Lung (tissue), 12 donors: ENCODE data around the gene PYGM. TPM values are rescaled to one million over a fixed set of nuclear protein-coding genes. Genes with fewer than 3 reads are reported as not detected.
A peak's percentile ranks its signal among the peaks of the same experiment; 100 is the strongest.

Source experiments
- ATAC-seq: fragments of 200-7000 bp; cut with Tn5 transposase; one replicate; pipeline ENCODE4 v1.9.1; 2020; ENCODE audit warnings: moderate number of reproducible peaks; ENCODE audit not compliant: insufficient read depth, low FRiP score
- DNase-seq, 3 donors: peaks; one replicate each; pipeline ENCODE4 v3.0.0-alpha.2; 2013 to 2017
- H3K27ac ChIP-seq, 2 donors: one replicate each; pipeline ENCODE4 v1.5.1; 2013; ENCODE audit warnings: mild to moderate bottlenecking in 2 of 2, moderate library complexity in 2 of 2, control low read depth in 1 of 2, inconsistent platforms in 1 of 2, low read depth in 1 of 2, low read length in 1 of 2
- H3K27me3 ChIP-seq, 3 donors: one replicate each; pipeline ENCODE4 v1.5.1; 2013; ENCODE audit warnings: low read length in 2 of 3; ENCODE audit not compliant: control insufficient read depth in 3 of 3, insufficient read depth in 3 of 3
- H3K36me3 ChIP-seq, 4 donors: one replicate each; pipeline ENCODE4 v1.5.1; 2013; ENCODE audit warnings: low read length in 4 of 4, mild to moderate bottlenecking in 1 of 4, moderate library complexity in 1 of 4; ENCODE audit not compliant: control insufficient read depth in 4 of 4, insufficient read depth in 4 of 4
- H3K4me1 ChIP-seq, 5 donors: one replicate each; pipeline ENCODE4 v1.5.1; 2013; ENCODE audit warnings: low read length in 5 of 5, mild to moderate bottlenecking in 2 of 5, moderate library complexity in 1 of 5; ENCODE audit not compliant: control insufficient read depth in 5 of 5, insufficient read depth in 5 of 5
- H3K4me3 ChIP-seq: one replicate; pipeline ENCODE4 v1.5.1; 2013; ENCODE audit warnings: mild to moderate bottlenecking, control low read depth, moderate library complexity
- H3K9ac ChIP-seq, 2 donors: one replicate each; pipeline ENCODE4 v1.5.1; 2013; ENCODE audit warnings: low read length in 2 of 2, control low read depth in 1 of 2; ENCODE audit not compliant: insufficient read depth in 1 of 2
- H3K9me3 ChIP-seq, 4 donors: one replicate each; pipeline ENCODE4 v1.5.1; 2013; ENCODE audit warnings: low read length in 3 of 4, mild to moderate bottlenecking in 1 of 4, moderate library complexity in 1 of 4; ENCODE audit not compliant: control insufficient read depth in 4 of 4, insufficient read depth in 3 of 4
- CTCF ChIP-seq: IDR thresholded peaks from 2 replicates; pipeline ENCODE4 v1.5.1; 2012; ENCODE audit warnings: mild to moderate bottlenecking; ENCODE audit errors: control extremely low read depth, extremely low read depth
- whole genome bisulfite sequencing, 2 donors: extraction: QIAGEN DNeasy Blood & Tissue Kit; methylation state at CpG; one replicate each; pipeline ENCODE4 v1.1.7; 2013; 5-methylcytosine and 5-hydroxymethylcytosine counted together
- polyA plus RNA-seq, 2 donors: library from polyadenylated mRNA; stranded (reverse); fragments of 200-250 nt; gene quantifications; one replicate each; pipeline ENCODE4 v1.2.1, GENCODE V29; 2013
- total RNA-seq, 2 donors: library from RNA; depleted of rRNA in 1 of 2; stranded (reverse); fragments of >200 nt in 1 of 2; gene quantifications; one replicate each; pipeline ENCODE4 v1.2.1, GENCODE V29; 2014 to 2021
- donor health status: control.
- donor health status: control.
- donor health status: Bipolar disorder and iron deficiency.
- donor health status: healthy.
- donor health status: DM: yes; HTN: yes; CAD: no.

Gene PYGM
- total and polyA plus RNA-seq, 4 donors = 1.2 to 3.8 (median 2.5) TPM

DNA sequence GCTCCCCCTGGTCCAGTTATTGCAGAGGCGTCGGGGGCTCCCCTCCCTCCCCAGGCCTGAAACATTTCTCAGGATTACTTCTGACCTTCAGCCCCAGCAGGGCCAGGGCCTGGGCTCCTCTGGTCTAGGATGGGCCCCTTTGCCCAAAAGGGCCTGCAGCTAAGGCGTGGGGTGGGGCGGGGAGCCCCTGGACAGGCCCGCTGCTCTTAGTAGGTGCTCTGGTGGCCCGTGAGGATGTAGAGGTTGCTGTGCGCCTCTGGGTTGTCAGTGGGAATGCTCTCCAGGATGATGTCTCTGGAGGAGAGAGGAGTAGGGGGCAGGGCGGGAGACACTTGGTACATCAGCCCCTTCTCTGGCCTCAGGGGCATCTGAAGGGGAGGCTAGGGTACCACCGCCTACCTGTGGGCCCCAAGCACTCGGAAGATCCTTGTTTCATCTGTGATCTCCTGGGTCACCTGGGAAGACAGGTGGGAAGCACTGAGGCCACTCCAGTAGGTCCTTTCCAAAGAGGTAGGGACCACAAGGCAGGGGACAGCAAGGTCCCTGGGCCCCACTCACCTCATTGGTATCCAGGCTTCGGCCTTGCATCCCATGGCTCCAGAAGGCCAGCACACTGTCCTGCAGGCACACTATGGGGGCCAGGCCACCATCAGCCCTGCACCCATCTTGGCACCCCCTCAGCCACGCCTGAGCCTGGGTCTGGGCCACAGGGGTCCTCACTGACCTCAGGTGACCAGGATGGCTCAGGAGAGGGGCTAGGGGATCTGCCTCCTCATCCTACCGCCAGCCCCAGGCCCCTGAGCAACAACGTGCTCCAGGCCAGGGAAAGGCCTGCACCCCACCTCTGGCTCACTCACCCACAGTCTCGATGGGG lies 29.8 kb upstream of the PYGM start:
- WGBS, 2 donors = 95% methylated on average over 15 of the region's 15 CpGs
- H3K27me3 ChIP-seq = no peaks in the 10 kb centered on the region
- H3K9ac ChIP-seq = no peak overlapping the region
- ATAC-seq (no peak), DNase-seq (no peak)
- no peak overlapping the region for H3K4me3 ChIP-seq
- H3K4me1 ChIP-seq = no peaks in the 10 kb centered on the region
- no peak for TF ChIP-seq CTCF
- H3K36me3 ChIP-seq = peaks cover 0 to 20% (median 6%) of the 10 kb centered on the region in 4 donors
- no peaks in the 10 kb centered on the region for H3K9me3 ChIP-seq
- H3K27ac ChIP-seq = no peak overlapping the region

GRCh38 chr11:64788321-64789215 lies 28.8 kb upstream of the PYGM start:
- 86 to 92% methylated on average over 9 of the region's 9 CpGs for WGBS, 2 donors
- Histone ChIP-seq H3K4me1 (no peaks in the 10 kb centered on the region), H3K4me3 (no peak overlapping the region), H3K27me3 (no peaks in the 10 kb centered on the region), H3K36me3 (peaks cover 0 to 18% (median 6%) of the 10 kb centered on the region in 4 donors), H3K9me3 (no peaks in the 10 kb centered on the region), H3K27ac (no peak overlapping the region), H3K9ac (no peak overlapping the region)
- ATAC-seq = no peak
- DNase-seq = no peak
- no peak for TF ChIP-seq CTCF

DNA sequence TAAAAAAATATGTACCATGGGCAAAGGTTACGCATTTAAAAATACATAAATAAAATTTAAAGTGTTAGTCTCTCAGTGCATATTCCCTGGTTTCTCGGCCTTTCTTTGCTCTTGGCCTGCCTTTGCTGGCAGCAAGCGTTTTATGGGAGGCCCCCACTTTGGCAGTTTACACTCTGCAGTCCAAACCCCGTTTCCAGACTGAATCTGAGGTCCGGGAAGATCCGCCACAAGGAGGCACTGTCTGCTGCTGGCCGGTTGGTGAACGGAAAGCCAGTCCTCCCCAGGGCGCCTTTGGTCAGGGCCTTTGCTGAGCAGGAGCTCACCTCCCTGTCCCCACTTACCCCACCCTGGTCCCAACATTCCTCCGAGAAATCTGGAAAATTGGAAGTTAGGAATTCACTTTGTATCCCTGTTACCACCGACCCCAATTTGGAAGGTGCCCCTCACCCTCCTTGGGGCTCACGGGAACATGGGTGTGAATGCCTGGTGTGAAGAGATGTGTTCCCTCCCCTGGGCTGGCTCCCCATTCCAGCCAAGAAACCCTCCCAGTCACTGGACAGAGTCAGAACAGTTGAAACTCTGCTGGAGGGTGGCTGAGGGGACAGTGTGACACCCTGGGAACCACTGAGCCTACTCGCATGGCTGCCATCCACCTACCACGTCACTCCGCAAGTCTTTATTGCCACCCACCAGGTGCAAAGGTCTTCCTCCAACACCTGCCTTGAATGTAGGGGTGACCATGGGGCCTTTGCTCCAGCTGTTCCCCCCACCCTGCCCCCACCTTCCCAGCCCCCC lies 27.9 kb upstream of the PYGM start:
- peaks cover 0 to 18% (median 6%) of the 10 kb centered on the region in 4 donors for H3K36me3 ChIP-seq
- ATAC-seq = peak; percentile 79
- WGBS, 2 donors = 44 to 50% methylated on average over 15 of the region's 15 CpGs
- DNase-seq = peak; percentile 39 to 41 (median 39)
- H3K4me1 ChIP-seq = no peaks in the 10 kb centered on the region
- no peak overlapping the region for H3K4me3 ChIP-seq
- H3K9ac ChIP-seq = no peak overlapping the region
- H3K9me3 ChIP-seq = no peaks in the 10 kb centered on the region
- H3K27me3 ChIP-seq = no peaks in the 10 kb centered on the region
- TF ChIP-seq CTCF = peak; percentile 55
- no peak overlapping the region for H3K27ac ChIP-seq
